Measurements from ENCODE around the gene RPL23.
A peak's percentile ranks its signal among the peaks of the same experiment; 100 is the strongest.

RPL23 gene

GRCh38 chr17:38893607-38894006 lies 40.1 kb upstream of the RPL23 start:
- H3K4me3 ChIP-seq (ENCODE audit: low read depth in 1 of 2, low read length in 2 of 2) = no peak overlapping the region
- H3K9ac ChIP-seq (ENCODE audit: low read depth in 1 of 2, low read length in 2 of 2) = no peak overlapping the region

DNA sequence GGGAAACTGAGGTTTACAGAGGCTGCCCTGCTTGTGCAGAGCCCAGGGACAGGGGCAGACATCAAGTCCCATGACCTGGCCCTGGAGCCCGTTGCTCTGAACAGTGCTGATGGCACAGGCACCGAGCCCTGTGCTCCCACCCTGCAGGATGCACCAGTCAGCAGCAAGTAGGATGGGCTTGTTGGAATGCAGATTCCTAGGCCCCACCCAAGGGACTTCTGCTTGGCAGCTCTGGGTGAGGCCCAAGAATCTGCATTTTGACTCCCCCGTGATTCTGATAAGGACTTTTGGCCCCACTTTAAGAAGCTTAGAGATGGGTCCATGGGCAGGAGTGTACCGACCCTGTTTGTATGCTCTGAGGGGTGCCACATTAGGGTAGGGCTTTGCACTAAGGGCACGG lies 39.6 kb upstream of the RPL23 start:
- no peaks in the 10 kb centered on the region for H3K27me3 ChIP-seq (ENCODE audit: control insufficient read depth in 1 of 2, insufficient read depth in 2 of 2, low read length in 2 of 2)
- no peak overlapping the region for H3K9ac ChIP-seq (ENCODE audit: low read depth in 1 of 2, low read length in 2 of 2)
- peaks cover 57 to 80% of the 10 kb centered on the region in 2 donors for H3K4me1 ChIP-seq (ENCODE audit: control insufficient read depth in 1 of 2, insufficient read depth in 2 of 2, low read length in 2 of 2)
- H3K9me3 ChIP-seq (ENCODE audit: control insufficient read depth in 1 of 2, low read length in 2 of 2) = no peaks in the 10 kb centered on the region
- no peak overlapping the region for H3K27ac ChIP-seq (ENCODE audit: low read depth, low read length)
- H3K36me3 ChIP-seq (ENCODE audit: control insufficient read depth in 1 of 2, insufficient read depth in 2 of 2, low read length in 2 of 2) = peaks cover 54 to 68% of the 10 kb centered on the region in 2 donors
- no peak overlapping the region for H3K4me3 ChIP-seq (ENCODE audit: low read depth in 1 of 2, low read length in 2 of 2)

More at GRCh38 chr17:38893607-38894006, 40.1 kb upstream of the RPL23 start:
- Histone ChIP-seq H3K27ac (ENCODE audit: low read depth, low read length) (no peak overlapping the region), H3K4me1 (ENCODE audit: control insufficient read depth in 1 of 2, insufficient read depth in 2 of 2, low read length in 2 of 2) (peaks cover 61 to 84% of the 10 kb centered on the region in 2 donors), H3K27me3 (ENCODE audit: control insufficient read depth in 1 of 2, insufficient read depth in 2 of 2, low read length in 2 of 2) (no peaks in the 10 kb centered on the region), H3K9me3 (ENCODE audit: control insufficient read depth in 1 of 2, low read length in 2 of 2) (no peaks in the 10 kb centered on the region), H3K36me3 (ENCODE audit: control insufficient read depth in 1 of 2, insufficient read depth in 2 of 2, low read length in 2 of 2) (peaks cover 54 to 68% of the 10 kb centered on the region in 2 donors)

DNA sequence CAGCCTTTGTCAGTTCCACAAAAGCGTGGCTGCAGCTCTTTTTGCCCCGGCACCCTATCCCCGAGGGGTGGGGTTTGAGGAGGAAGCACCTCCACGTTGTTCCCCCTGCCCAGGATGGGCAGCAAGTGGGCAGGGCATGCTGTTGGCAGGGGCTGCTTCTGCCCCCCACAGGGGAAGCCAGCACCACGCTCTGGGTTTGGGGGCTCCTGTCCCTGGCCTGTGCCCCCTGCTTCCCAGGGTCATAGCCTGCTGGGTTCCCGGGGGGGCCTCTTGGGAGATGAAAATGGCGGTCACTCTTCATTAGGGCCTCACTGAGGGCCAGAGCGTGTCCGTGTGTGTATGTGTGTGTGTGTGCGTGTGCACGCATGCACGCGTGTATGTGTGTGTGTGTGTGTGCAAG lies 39.1 kb upstream of the RPL23 start:
- H3K27me3 ChIP-seq (ENCODE audit: control insufficient read depth in 1 of 2, insufficient read depth in 2 of 2, low read length in 2 of 2) = no peaks in the 10 kb centered on the region
- H3K4me1 ChIP-seq (ENCODE audit: control insufficient read depth in 1 of 2, insufficient read depth in 2 of 2, low read length in 2 of 2) = peaks cover 56 to 78% of the 10 kb centered on the region in 2 donors
- H3K36me3 ChIP-seq (ENCODE audit: control insufficient read depth in 1 of 2, insufficient read depth in 2 of 2, low read length in 2 of 2) = peaks cover 55 to 73% of the 10 kb centered on the region in 2 donors
- H3K9ac ChIP-seq (ENCODE audit: low read depth in 1 of 2, low read length in 2 of 2) = no peak overlapping the region
- H3K9me3 ChIP-seq (ENCODE audit: control insufficient read depth in 1 of 2, low read length in 2 of 2) = no peaks in the 10 kb centered on the region
- H3K27ac ChIP-seq (ENCODE audit: low read depth, low read length) = no peak overlapping the region
- H3K4me3 ChIP-seq (ENCODE audit: low read depth in 1 of 2, low read length in 2 of 2) = no peak overlapping the region

DNA sequence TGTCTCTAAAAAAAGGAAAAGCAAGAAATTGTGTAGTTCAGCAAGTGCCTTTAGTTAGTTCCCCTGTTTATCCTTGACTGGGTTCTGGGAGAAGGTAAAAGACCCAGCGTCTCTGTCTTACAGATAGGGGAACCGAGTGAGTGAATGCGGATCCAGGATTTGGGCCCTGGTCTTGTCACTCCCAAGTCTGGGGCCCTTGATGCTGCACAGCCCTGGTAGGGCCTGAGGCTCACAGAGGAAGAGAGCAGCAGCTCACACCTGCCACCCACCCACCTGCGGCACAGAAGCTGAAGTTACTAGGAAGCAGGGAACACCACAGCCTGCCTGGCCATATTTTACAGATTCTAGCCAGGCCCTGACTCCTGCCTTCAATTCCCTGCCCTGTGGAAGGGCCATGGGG lies 38.6 kb upstream of the RPL23 start:
- H3K9me3 ChIP-seq (ENCODE audit: control insufficient read depth in 1 of 2, low read length in 2 of 2) = no peaks in the 10 kb centered on the region
- no peak overlapping the region for H3K27ac ChIP-seq (ENCODE audit: low read depth, low read length)
- peaks cover 56 to 78% of the 10 kb centered on the region in 2 donors for H3K4me1 ChIP-seq (ENCODE audit: control insufficient read depth in 1 of 2, insufficient read depth in 2 of 2, low read length in 2 of 2)
- peaks cover 55 to 79% of the 10 kb centered on the region in 2 donors for H3K36me3 ChIP-seq (ENCODE audit: control insufficient read depth in 1 of 2, insufficient read depth in 2 of 2, low read length in 2 of 2)
- no peak overlapping the region for H3K9ac ChIP-seq (ENCODE audit: low read depth in 1 of 2, low read length in 2 of 2)
- H3K4me3 ChIP-seq (ENCODE audit: low read depth in 1 of 2, low read length in 2 of 2) = no peak overlapping the region
- H3K27me3 ChIP-seq (ENCODE audit: control insufficient read depth in 1 of 2, insufficient read depth in 2 of 2, low read length in 2 of 2) = no peaks in the 10 kb centered on the region

GRCh38 chr17:38891441-38891840 lies 37.9 kb upstream of the RPL23 start:
- Histone ChIP-seq H3K27me3 (ENCODE audit: control insufficient read depth in 1 of 2, insufficient read depth in 2 of 2, low read length in 2 of 2) (no peaks in the 10 kb centered on the region), H3K36me3 (ENCODE audit: control insufficient read depth in 1 of 2, insufficient read depth in 2 of 2, low read length in 2 of 2) (peaks cover 52 to 73% of the 10 kb centered on the region in 2 donors), H3K9ac (ENCODE audit: low read depth in 1 of 2, low read length in 2 of 2) (no peak overlapping the region), H3K27ac (ENCODE audit: low read depth, low read length) (no peak overlapping the region), H3K4me1 (ENCODE audit: control insufficient read depth in 1 of 2, insufficient read depth in 2 of 2, low read length in 2 of 2) (peaks cover 56 to 78% of the 10 kb centered on the region in 2 donors), H3K9me3 (ENCODE audit: control insufficient read depth in 1 of 2, low read length in 2 of 2) (no peaks in the 10 kb centered on the region), H3K4me3 (ENCODE audit: low read depth in 1 of 2, low read length in 2 of 2) (no peak overlapping the region)

GRCh38 chr17:38890410-38890746 lies 36.9 kb upstream of the RPL23 start:
- Histone ChIP-seq H3K9me3 (ENCODE audit: control insufficient read depth in 1 of 2, low read length in 2 of 2) (no peaks in the 10 kb centered on the region), H3K4me3 (ENCODE audit: low read depth in 1 of 2, low read length in 2 of 2) (no peak overlapping the region), H3K27me3 (ENCODE audit: control insufficient read depth in 1 of 2, insufficient read depth in 2 of 2, low read length in 2 of 2) (no peaks in the 10 kb centered on the region), H3K9ac (ENCODE audit: low read depth in 1 of 2, low read length in 2 of 2) (no peak overlapping the region), H3K4me1 (ENCODE audit: control insufficient read depth in 1 of 2, insufficient read depth in 2 of 2, low read length in 2 of 2) (peaks cover 59 to 80% of the 10 kb centered on the region in 2 donors), H3K27ac (ENCODE audit: low read depth, low read length) (no peak overlapping the region), H3K36me3 (ENCODE audit: control insufficient read depth in 1 of 2, insufficient read depth in 2 of 2, low read length in 2 of 2) (peaks cover 44 to 68% of the 10 kb centered on the region in 2 donors)

DNA sequence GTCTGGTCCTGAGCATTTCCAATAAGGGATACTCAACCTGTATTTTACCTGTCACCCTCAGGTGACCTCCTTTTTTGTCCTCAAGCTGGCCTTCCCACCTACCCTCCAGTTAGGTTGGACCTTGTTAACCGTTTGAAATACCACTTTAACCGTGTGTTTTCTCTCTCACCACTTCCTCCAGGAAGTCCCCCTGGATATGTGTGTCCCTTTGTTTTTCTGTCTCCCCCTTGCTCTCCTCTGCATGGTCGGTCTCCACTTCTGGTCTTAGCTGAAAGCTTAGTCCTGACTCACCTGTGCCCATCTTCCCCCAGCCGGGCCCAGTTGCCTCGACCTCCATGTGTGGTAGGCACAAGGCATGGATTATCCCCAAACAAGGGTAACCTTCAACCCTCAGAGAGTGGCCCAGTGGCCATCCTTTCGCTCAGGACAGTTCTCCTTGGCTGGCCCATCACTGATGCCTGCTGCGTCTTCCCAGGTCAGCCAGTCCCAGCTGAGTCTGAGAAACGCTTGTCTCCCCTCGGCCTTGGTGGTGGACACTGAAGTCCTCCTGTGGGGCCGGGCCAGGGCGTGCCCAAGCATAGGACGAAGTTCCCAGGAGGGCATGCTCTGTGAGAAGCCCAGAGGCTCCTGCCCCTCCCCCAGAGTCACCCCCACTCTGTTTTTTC lies 36.4 kb upstream of the RPL23 start:
- Histone ChIP-seq H3K9ac (ENCODE audit: low read depth in 1 of 2, low read length in 2 of 2) (no peak overlapping the region), H3K27me3 (ENCODE audit: control insufficient read depth in 1 of 2, insufficient read depth in 2 of 2, low read length in 2 of 2) (no peaks in the 10 kb centered on the region), H3K27ac (ENCODE audit: low read depth, low read length) (no peak overlapping the region), H3K9me3 (ENCODE audit: control insufficient read depth in 1 of 2, low read length in 2 of 2) (no peaks in the 10 kb centered on the region), H3K36me3 (ENCODE audit: control insufficient read depth in 1 of 2, insufficient read depth in 2 of 2, low read length in 2 of 2) (peaks cover 44 to 71% of the 10 kb centered on the region in 2 donors), H3K4me3 (ENCODE audit: low read depth in 1 of 2, low read length in 2 of 2) (no peak overlapping the region), H3K4me1 (ENCODE audit: control insufficient read depth in 1 of 2, insufficient read depth in 2 of 2, low read length in 2 of 2) (peaks cover 64 to 85% of the 10 kb centered on the region in 2 donors)

DNA sequence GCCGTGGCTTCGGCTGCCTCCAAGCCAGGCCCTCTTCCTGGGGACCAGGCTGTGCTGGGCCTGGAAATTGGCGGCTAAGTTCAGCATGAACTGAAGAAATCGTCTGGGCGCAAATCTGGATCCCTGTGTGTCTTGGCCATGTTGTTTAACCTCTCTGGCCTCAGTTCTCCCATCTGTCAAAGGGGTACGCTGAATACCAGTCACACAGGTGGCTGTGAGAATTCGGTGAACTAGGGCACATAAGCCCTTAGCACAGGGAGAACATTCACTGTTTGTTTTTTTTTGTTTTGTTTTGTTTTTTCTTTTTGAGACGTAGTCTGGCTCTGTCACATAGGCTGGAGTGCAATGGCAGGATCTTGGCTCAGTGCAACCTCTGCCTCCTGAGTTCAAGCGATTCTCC lies 35.3 kb upstream of the RPL23 start:
- Histone ChIP-seq H3K36me3 (ENCODE audit: control insufficient read depth in 1 of 2, insufficient read depth in 2 of 2, low read length in 2 of 2) (peaks cover 44 to 65% of the 10 kb centered on the region in 2 donors), H3K27ac (ENCODE audit: low read depth, low read length) (no peak overlapping the region), H3K4me1 (ENCODE audit: control insufficient read depth in 1 of 2, insufficient read depth in 2 of 2, low read length in 2 of 2) (peaks cover 64 to 89% of the 10 kb centered on the region in 2 donors), H3K27me3 (ENCODE audit: control insufficient read depth in 1 of 2, insufficient read depth in 2 of 2, low read length in 2 of 2) (no peaks in the 10 kb centered on the region), H3K9ac (ENCODE audit: low read depth in 1 of 2, low read length in 2 of 2) (no peak overlapping the region), H3K4me3 (ENCODE audit: low read depth in 1 of 2, low read length in 2 of 2) (no peak overlapping the region), H3K9me3 (ENCODE audit: control insufficient read depth in 1 of 2, low read length in 2 of 2) (no peaks in the 10 kb centered on the region)

GRCh38 chr17:38886643-38887010 lies 33.1 kb upstream of the RPL23 start:
- H3K27me3 ChIP-seq (ENCODE audit: control insufficient read depth in 1 of 2, insufficient read depth in 2 of 2, low read length in 2 of 2) = no peaks in the 10 kb centered on the region
- no peak overlapping the region for H3K27ac ChIP-seq (ENCODE audit: low read depth, low read length)
- no peaks in the 10 kb centered on the region for H3K9me3 ChIP-seq (ENCODE audit: control insufficient read depth in 1 of 2, low read length in 2 of 2)
- peaks cover 29 to 56% of the 10 kb centered on the region in 2 donors for H3K36me3 ChIP-seq (ENCODE audit: control insufficient read depth in 1 of 2, insufficient read depth in 2 of 2, low read length in 2 of 2)
- peaks cover 71 to 86% of the 10 kb centered on the region in 2 donors for H3K4me1 ChIP-seq (ENCODE audit: control insufficient read depth in 1 of 2, insufficient read depth in 2 of 2, low read length in 2 of 2)
- H3K4me3 ChIP-seq (ENCODE audit: low read depth in 1 of 2, low read length in 2 of 2) = peak overlapping the region; percentile 8 to 51
- H3K9ac ChIP-seq (ENCODE audit: low read depth in 1 of 2, low read length in 2 of 2) = peak overlapping the region; percentile 15 to 19

- H3K9me3 ChIP-seq (ENCODE audit: control insufficient read depth in 1 of 2, low read length in 2 of 2) = no peaks in the 10 kb centered on the region
- H3K27ac ChIP-seq (ENCODE audit: low read depth, low read length) = peak overlapping the region; percentile 51
- peaks cover 77 to 85% of the 10 kb centered on the region in 2 donors for H3K4me1 ChIP-seq (ENCODE audit: control insufficient read depth in 1 of 2, insufficient read depth in 2 of 2, low read length in 2 of 2)
- H3K27me3 ChIP-seq (ENCODE audit: control insufficient read depth in 1 of 2, insufficient read depth in 2 of 2, low read length in 2 of 2) = no peaks in the 10 kb centered on the region
- H3K4me3 ChIP-seq (ENCODE audit: low read depth in 1 of 2, low read length in 2 of 2) = peak overlapping the region; percentile 8 to 51
- H3K36me3 ChIP-seq (ENCODE audit: control insufficient read depth in 1 of 2, insufficient read depth in 2 of 2, low read length in 2 of 2) = peaks cover 27 to 52% of the 10 kb centered on the region in 2 donors
- H3K9ac ChIP-seq (ENCODE audit: low read depth in 1 of 2, low read length in 2 of 2) = peak overlapping the region; percentile 30 to 38
Measured at GRCh38 chr17:38885728-38886642, 32.5 kb upstream of the RPL23 start.

Data from duodenal mucosa (tissue), 2 donors.